ENCODE measurements around the gene ANKRD65.

GRCh38 chr1:1390675-1391074 is 30.4 kb downstream of the ANKRD65 start:
- TF ChIP-seq POLR2A (IDR thresholded peaks at IDR 0.05; ENCODE audit: low read length) (no peak), GATA1 (IDR thresholded peaks at IDR 0.05; ENCODE audit: low read depth, low read length) (no peak)

Data from erythroblast (primary cell).